Panc1 (cell line): ENCODE data around the gene S100PBP.

Source experiments
- CTCF ChIP-seq: fragments of 450-650 bp; IDR thresholded peaks from 2 replicates; pipeline ENCODE4 v1.5.1; 2017; ENCODE audit warnings: mild to moderate bottlenecking
- POLR2AphosphoS5 ChIP-seq: IDR thresholded peaks from 2 replicates; pipeline ENCODE4 v1.6.1; 2012; ENCODE audit warnings: mild to moderate bottlenecking, low read depth, low read length, moderate library complexity
- SIN3A ChIP-seq: IDR thresholded peaks from 2 replicates; pipeline ENCODE4 v1.6.1; 2012; ENCODE audit warnings: low read depth, mild to moderate bottlenecking, low read length, moderate library complexity, borderline replicate concordance; ENCODE audit not compliant: insufficient read depth
- TF ChIP-seq, protein P1 (sequence below), 2 experiments: IDR thresholded peaks; 2 replicates each; pipeline ENCODE4 v1.6.1; 2011 to 2012; ENCODE audit warnings: low read depth in 2 of 2, control low read depth in 1 of 2, low read length in 1 of 2, mild to moderate bottlenecking in 1 of 2, moderate library complexity in 1 of 2; ENCODE audit not compliant: insufficient read depth in 1 of 2

DNA sequence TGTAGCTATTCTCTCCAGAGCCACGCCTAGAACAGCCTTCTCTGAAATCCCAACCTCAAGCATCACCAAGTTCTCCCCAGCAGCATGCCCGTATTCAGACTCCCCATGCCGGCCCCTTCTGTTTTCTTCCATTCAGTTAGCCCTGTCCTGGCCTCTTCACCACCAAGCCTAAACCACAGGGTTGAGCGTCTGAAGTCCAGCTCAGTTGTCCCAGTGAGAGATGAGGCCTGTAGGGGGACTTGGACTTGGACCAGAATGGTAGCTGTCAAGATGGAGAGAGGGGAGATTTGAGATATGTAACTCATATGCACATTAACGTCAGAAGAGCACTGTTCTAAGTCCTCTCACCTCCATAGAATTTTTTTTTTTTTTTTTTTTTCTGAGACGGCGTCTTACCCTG, 89.2 kb downstream of the S100PBP start:
- TF ChIP-seq SIN3A (no peak), CTCF (no peak), POLR2AphosphoS5 (no peak)
- TF ChIP-seq, protein P1, sequence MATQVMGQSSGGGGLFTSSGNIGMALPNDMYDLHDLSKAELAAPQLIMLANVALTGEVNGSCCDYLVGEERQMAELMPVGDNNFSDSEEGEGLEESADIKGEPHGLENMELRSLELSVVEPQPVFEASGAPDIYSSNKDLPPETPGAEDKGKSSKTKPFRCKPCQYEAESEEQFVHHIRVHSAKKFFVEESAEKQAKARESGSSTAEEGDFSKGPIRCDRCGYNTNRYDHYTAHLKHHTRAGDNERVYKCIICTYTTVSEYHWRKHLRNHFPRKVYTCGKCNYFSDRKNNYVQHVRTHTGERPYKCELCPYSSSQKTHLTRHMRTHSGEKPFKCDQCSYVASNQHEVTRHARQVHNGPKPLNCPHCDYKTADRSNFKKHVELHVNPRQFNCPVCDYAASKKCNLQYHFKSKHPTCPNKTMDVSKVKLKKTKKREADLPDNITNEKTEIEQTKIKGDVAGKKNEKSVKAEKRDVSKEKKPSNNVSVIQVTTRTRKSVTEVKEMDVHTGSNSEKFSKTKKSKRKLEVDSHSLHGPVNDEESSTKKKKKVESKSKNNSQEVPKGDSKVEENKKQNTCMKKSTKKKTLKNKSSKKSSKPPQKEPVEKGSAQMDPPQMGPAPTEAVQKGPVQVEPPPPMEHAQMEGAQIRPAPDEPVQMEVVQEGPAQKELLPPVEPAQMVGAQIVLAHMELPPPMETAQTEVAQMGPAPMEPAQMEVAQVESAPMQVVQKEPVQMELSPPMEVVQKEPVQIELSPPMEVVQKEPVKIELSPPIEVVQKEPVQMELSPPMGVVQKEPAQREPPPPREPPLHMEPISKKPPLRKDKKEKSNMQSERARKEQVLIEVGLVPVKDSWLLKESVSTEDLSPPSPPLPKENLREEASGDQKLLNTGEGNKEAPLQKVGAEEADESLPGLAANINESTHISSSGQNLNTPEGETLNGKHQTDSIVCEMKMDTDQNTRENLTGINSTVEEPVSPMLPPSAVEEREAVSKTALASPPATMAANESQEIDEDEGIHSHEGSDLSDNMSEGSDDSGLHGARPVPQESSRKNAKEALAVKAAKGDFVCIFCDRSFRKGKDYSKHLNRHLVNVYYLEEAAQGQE (IDR thresholded peaks at IDR 0.05; ENCODE audit: insufficient read depth in 1 of 2, low read depth in 2 of 2, low read length in 1 of 2) = no peak
